T1000 (cell line): ENCODE results near the gene ERAL1.
"Not testable (repeated sequence)": the region's sequence is repeated elsewhere in the genome, so short reads cannot be mapped to it uniquely, and the experiment has no call there.

ENCODE experiments used
- DNase-seq: peaks from one replicate; lab custom pipeline; 2025; ENCODE audit warnings: mixed read lengths; lab: John Stamatoyannopoulos, UW

Gene ERAL1

DNA sequence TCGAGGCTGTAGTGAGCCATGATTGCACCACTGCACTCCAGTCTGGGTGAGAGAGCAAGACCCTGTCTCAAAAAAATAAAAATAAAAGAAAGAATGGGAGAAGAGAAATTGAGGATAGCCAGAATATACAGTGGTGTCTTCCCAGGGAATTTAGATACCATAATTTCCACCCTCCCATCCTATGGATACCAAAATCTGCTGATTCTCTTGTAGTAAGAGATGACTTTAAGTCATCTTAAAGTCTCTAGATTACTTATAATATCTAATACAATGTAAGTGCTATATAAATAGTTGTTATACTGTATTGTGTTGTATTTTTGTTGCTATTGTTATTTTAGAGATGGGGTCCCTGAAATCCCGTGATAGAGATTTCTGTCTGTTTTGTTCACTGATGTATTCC, 1.5 kb upstream of the ERAL1 start:
- DNase-seq: no peak

DNA sequence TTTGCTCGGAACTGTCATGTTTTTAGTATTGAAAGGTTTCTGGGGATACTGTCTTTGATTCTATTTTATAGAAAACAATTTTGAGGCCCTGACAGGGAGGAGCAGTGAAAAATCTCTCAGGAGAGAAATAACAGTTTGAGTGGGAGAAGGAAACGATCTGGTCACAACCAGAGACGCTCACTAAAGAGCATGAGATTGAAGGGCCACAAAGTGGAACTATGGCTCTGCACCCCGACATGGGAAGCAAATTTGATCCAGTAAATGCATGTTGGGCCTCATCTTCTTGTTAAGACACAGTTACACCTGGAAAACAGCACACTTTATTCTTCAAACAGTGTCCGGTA, 492 bp downstream of the ERAL1 start:
- no peak for DNase-seq

DNA sequence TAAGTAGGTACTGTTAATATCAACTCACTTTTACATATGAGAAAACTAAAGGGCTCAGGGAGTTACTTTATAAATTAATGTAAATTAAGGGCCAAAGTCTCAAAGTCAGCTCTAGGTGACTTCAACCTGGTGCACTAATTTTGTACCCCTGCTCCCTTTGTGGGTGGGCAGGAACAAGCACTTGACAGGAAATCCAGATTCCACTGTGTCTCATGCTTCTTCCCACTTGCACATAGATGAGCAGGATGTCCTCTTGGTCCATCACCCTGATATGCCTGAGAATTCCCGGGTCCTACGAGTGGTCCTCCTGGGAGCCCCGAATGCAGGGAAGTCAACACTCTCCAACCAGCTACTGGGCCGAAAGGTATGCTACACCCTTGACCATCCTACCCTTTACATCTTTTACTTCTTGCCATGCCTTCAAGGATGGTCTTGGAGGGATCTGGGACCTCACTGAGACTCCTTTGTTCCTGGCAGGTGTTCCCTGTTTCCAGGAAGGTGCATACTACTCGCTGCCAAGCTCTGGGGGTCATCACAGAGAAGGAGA, 1.3 kb downstream of the ERAL1 start:
- no peak for DNase-seq

DNA sequence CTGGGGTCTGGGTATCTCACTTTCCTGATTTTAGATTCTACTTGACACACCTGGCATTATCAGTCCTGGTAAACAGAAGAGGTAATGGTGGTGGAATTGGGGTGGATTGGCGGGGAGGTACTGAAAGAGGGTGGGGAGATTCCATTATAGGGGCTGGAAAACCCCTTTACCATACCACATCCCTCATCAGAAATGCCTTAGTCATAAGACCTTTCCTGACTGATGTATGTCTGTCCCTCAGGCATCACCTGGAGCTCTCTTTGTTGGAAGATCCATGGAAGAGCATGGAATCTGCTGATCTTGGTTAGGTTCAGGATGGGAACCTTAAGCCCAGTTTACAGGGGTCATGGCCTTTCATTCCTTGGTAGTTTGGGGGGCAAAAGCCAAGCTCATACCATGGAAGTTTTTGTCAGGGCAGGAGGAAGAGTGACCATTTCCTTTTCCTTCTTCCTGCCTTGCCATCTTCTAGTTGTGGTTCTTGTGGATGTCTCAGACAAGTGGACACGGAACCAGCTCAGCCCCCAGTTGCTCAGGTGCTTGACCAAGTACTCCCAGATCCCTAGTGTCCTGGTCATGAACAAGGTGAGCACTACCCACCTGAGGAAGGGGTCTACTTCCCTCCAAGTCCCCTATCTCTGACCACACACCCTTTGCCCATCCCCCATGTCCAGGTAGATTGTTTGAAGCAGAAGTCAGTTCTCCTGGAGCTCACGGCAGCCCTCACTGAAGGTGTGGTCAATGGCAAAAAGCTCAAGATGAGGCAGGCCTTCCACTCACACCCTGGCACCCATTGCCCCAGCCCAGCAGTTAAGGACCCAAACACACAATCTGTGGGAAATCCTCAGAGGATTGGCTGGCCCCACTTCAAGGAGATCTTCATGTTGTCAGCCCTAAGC, 3.3 kb downstream of the ERAL1 start:
- no peak for DNase-seq

DNA sequence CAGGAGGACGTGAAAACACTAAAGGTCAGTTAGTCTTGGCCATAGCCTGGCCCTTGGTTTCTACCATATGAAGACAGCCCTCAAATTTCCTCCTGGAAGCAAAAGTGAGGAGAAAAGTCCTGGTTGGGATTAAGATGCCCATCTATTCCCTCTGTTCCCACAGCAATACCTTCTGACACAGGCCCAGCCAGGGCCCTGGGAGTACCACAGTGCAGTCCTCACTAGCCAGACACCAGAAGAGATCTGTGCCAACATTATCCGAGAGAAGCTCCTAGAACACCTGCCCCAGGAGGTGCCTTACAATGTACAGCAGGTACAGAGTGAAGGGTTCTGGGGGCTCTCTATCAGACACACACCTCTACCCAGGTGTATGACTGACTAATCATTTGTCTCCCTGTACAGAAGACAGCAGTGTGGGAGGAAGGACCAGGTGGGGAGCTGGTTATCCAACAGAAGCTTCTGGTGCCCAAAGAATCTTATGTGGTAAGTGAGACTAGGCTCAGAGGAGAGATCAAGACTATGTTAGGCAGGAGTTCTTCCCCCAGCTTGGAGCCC, 4.1 kb downstream of the ERAL1 start:
- no peak for DNase-seq

DNA sequence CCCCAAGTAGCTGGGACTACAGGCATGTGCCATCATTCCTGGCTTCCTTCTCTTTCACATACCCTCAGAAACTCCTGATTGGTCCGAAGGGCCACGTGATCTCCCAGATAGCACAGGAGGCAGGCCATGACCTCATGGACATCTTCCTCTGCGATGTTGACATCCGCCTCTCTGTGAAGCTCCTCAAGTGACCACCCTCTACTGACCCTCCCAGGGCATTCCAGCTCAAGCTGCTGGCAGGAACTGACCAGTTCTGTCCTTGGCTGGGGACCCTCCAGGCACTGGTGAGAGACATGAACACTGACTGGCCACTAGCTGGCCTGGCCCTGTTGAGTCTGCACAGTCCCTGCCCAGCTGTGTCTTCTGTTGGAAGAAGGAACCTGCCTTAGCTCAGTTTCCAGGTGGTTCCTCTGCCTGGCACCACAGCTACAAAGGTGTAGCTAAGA, 5.6 kb downstream of the ERAL1 start:
- no peak for DNase-seq

DNA sequence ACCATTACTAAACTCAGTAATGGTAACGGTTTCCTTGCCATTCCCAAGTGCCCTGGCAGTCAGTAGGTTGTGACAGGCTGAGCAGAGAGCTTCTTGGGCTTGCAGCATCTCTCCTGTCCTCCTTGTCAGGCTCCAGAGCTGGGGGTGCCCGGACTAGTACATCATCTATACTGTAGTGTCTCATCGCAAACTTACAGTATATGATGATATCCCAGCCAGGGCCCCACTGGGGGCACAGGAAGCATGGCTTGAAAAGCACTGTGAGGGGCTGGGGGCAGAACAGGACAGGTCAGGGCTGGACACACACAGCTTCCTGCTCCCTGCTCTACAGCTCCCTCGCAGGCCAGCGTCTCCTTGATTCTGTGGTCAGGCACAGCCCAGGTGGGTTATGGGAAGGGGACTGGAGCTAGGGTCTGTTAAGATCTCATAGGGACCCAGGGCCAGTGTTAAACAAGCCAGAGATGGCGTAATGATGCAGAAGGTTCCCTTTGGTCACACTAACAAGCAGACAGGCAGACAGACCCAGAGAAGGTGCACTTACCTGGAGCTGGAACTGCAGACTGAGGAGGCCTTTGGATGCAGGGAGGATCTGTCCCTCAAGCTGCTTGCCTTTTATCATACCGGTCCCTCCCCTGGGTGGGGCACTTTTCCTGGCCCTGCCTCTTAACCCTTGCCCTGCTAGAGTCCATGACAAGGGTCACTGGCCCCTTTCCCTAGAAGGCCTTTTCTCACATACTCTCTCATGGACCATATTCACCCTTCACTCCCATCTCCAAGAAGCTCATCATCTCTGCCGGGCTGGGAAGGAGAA, 6.8 kb downstream of the ERAL1 start:
- DNase-seq: no peak

DNA sequence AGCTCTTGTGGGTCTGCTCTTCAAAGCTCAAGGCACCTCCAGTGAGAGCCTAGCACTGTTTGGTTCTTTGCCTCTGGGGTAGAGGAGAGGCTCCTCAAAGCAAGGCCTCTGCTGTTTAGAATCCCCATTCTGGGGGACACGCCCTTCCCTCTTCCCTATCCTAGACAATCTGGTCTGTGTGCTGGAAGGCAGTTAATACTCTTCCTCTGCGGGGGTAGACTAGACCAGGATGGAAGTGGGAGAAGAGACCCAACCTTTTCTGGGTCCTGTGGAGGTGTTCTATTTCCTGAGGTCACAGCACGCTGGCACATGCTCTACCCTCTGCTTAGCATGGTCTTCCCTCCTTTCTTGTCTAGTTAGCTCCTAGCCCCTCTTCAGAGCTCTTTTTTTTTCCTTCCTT, 7.7 kb downstream of the ERAL1 start:
- no peak for DNase-seq

DNA sequence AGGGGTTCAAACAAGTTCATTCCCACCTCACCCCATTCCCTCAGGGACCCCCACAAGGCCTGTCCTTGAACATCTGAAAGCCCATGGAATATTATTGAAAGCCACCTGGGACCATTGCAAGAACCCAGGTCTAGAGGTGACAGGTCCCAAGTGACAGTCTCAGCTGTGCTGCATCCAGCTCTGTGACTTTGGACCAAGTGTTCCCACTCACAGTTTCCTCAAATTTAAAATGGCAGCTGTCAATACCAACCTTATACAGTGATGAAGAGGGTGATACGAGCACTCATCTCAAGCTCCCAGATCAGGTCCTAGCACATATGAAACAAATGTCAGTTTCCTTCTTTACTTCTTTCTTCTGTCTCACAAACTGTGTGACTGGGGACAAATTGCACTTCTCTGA, 9.1 kb downstream of the ERAL1 start:
- no peak for DNase-seq

DNA sequence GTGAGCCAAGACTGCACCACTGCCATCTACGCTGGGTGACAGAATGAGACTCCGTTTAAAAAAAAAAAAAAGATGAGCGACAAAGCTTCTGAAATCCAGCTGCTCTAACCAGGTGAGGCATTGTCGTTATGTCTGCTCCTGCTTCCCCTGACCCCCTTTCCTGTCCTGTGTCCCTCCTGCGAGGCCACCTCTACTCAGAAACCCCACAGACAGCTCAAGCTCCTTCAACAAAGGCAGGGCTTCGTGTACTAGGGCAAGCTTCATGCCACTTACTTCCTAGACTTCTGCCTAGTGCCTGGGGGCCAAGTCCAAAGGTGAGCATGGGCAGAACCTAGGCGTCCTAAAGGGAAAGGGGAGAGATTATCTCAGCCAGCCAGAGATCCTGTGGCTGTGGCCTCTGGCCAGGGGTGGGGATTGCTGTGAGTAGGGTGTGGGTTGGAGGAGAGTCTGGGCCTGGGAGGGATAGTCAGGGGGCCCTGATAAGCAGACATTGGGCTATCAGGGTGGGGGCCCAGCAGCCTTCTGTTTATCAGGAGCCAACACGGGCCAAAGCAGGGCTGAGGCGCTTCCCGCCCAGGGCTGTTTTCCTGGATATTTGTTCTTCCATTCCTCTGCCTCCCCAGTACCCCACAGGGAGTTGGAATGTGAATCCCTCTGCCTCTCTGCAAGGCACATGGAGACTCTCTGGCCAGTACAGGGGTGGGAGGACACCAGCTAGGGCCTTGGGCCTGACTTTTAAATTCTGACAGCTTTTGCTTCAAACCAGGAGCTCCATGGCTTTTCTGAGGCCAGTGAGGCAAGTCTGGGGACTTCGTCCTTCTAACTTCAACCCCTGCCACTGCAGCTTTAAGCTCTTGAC, 10.4 kb downstream of the ERAL1 start:
- DNase-seq: no peak

DNA sequence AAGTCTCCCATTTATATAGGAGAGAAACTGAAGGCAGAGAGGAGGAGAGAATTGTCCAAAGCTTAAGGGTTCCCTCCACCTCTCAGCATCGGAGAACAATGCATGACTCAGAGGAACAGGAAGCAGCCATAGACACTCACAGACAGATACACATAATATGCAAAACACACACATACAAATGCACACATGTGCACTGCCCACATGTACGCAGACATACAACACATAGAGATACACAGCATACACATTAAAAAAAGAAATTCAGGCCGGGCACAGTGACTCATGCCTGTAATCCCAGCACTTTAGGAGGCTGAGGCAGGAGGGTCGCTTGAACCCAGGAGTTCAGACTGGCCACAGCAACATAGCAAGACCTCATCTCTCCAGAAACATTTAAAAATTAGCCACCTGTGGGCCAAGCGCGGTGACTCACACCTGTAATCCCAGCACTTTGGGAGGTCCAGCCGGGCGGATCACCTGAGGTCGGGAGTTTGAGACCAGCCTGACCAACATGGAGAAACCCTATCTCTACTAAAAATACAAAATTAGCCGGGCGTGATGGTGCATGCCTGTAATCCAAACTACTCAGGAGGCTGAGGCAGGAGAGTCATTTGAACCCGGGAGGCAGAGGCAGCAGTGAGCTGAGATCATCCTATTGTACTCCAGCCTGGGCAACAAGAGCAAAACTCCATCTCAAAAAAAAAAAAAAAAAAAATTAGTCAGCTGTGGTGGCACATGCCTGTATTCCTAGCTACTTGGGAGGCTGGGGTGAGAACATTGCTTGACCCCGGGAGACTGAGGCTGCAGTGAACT, 11.3 kb downstream of the ERAL1 start:
- no peak for DNase-seq

DNA sequence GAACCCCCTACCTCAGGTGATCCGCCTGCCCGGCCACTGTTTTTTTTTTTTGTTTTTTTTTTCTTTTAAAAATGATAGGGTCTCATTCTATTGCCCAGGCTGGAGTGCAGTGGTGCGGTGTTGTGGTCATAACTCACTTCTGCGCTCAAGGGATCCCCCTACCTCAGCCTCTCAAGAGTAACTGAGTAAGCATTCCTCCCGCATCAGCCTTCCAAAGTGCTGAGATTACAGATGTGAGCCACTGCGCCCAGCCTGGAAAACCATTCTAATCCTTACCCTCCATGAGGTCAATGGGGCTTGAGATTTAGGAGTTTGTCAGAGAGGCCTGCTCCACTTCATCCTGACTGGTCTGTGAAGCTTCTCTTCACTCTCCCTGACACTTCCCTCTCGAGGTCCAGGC, 12.5 kb downstream of the ERAL1 start:
- no peak for DNase-seq

DNA sequence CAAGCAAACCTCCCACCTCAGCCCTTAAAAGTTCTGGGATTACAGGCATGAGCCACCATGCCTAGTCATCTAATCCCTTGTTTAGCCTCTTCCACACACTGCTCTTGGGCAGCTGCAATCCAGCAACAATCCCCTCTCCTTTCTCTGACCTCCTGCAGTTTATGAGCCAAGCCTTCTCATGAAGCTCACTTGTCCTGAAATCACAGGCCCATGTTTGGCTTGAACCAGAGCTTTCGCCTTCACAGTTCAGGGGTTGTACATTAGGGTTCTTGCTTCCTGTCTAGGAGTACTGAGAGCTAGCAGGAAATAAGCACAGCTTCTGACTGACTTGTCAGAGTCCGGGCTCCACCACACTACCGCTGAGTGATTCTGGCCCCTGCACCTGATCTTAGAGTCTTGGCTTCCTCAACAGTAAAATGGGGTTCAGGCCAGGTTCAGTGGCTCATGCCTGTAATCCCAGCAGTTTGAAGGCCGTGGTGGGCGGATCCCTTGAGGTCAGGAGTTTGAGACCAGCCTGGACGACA, 16.3 kb downstream of the ERAL1 start:
- DNase-seq: no peak

DNA sequence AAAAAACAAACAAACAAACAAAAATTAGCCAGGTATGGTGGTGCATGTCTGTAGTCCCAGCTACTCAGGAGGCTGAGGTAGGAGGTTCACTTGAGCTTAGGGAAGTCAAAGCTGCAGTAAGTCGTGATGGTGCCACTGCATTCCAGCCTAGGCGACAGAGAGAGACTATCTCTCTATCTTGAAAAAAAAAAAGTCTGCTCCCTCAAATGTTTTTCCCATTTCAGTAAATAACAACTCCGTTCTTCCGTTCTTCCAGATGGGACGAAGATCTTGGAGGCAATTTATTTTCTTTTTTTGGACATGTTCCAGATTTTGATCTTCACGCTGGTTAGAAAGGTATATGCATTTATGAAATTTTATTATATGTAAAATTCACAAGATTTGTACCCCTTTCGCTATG, 19.0 kb downstream of the ERAL1 start:
- DNase-seq: no peak

DNA sequence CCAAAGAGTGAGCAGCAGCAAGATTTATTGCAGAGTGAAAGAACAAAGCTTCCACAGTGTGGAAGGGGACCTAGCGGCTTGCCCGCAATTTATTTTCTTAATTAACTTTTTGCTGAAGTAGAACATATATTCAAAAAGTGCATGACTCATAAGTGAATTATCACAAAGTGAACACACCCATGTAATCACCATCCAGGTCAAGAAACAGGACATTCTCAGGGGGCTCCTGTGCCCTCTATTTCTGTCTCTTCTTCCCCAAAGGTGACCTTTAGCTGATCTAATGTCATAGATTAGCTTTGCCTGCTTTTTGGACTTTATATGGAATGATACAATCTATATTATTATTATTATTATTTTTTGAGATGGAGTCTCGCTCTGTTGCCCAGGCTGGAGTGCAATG, 19.9 kb downstream of the ERAL1 start:
- no peak for DNase-seq

DNA sequence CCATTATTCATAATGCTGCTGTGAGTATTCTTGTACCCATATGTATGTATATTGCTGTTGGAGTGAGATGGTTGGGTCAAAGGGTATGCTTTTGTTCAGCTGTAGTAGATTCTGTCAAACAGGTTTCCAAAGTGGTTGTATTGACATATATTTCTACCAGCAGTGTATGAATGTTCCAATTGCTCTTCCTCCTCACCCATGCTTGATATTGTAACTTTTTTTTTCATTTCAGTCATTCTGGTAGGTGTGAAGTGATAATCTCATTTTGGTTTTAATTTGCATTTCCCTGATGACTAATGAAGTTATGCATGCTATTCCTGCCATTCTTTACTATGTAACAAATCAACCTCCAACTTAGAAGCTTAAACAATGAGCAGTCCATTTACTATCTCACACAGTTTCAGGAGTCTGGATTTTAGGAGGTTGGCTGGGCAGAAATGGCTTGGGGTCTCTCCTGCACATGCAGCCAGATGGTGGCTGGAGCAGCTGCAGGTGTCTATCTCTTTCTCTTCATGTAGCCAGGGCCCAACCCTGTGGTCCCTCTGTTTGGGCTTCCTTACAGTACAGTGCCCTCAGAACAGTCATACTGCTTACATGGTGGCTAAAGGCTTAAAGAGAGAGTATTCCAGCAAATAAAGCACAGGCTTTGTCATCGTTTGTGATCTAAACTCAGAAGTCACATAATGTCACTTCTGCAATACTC, 21.2 kb downstream of the ERAL1 start:
- DNase-seq: no peak

DNA sequence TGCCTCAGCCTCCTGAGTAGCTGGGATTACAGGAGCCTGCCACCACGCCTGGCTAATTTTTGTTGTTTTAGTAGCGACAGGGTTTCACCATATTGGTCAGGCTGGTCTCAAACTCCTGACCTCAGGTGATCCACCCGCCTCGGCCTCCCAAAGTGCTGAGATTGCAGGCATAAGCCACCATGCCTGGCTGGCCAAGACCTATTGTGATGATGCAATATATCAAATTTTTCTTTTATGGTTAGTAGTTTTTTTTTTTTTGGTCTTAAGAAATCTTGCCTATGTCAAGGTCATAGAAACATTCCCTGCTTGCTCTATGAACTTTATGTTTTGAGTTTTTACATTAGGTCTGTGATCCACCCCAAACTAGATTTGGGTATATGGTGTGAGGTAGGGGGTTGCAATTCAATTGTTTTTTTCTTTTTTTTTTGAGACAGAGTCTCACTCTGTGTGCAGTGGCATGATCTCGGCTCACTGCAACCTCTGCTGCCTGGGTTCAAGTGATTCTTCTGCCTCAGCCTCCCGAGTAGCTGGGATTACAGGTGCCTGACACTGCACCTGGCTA, 22.4 kb downstream of the ERAL1 start:
- DNase-seq: not testable (repeated sequence)

DNA sequence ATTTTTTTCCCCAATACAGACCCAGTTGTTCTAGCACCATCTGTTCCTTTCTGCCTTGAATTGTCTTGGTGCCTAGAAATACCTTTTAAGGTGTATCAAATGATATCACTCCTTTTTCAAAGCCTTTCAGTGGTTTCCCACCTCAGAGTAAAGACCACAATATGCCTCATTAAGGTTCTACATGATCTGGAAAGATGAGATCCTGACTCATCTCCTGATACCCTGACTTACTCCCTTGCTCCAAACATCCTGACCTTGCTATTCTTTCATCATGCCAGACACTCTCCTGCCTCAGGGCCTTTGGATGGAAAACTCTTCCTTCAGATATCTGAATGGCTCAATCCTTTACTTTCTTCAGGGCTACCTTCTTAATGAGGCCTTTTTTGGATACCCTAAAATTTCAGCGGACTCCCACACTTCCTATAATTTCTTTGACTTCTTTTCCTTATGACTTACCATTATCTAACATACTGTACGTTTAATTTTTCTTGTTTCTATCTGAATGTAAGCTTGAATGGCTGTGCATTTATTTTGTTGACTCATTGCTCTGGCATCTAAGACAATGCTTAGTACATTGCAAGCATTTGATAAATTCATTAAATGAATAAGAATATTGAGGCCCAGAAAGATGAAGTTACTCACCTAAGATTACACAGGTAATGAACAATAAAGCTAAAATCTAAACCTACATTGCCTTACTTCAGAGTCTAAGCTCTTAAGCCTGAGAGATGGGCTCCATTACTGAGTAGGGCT, 23.5 kb downstream of the ERAL1 start:
- no peak for DNase-seq

DNA sequence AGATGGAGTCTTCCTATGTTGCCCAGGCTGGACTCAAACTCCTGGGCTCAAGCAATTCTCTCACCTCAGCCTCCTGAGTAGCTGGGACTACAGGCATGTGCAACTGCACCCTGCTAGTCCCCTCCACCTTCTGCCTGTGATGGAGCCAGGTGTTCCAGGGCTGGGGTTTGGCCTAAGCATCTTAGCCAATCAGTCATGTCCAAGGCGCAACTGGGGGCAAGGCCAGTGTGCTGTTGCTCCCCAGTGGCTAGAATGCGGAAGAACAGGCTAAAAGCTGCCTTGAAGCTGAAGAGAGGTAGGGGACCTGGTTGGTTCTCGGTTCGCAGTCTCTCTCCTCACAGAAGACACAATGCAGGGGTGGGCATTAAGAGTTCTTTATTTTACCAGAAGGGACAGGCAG, 24.2 kb downstream of the ERAL1 start:
- DNase-seq: no peak
